GM12878 (cell line): Measurements from ENCODE around the gene GCDH.
A peak's percentile ranks its signal among the peaks of the same experiment; 100 is the strongest.

Source experiments
- ASH2L ChIP-seq: fragments of 300-600, 200-600 bp; sonication (generic); IDR thresholded peaks from 2 replicates; pipeline ENCODE4 v1.6.1; 2017; ENCODE audit warnings: low read depth, mild to moderate bottlenecking, borderline replicate concordance
- POLR2AphosphoS5 ChIP-seq: IDR thresholded peaks from 2 replicates; pipeline ENCODE4 v1.6.1; 2011; ENCODE audit warnings: mild to moderate bottlenecking, low read length, inconsistent platforms
- SREBF1 ChIP-seq: IDR thresholded peaks from 2 replicates; pipeline ENCODE4 v1.6.1; 2012; ENCODE audit warnings: mild to moderate bottlenecking, low read length
- TCF12 ChIP-seq: IDR thresholded peaks from 2 replicates; pipeline ENCODE4 v1.6.1; 2011; ENCODE audit warnings: low read depth, mild to moderate bottlenecking, low read length
- ZNF384 ChIP-seq: IDR thresholded peaks from 2 replicates; pipeline ENCODE4 v1.6.1; 2012; ENCODE audit warnings: low read depth, mild to moderate bottlenecking, low read length, improper control_type of control experiment, borderline replicate concordance

DNA sequence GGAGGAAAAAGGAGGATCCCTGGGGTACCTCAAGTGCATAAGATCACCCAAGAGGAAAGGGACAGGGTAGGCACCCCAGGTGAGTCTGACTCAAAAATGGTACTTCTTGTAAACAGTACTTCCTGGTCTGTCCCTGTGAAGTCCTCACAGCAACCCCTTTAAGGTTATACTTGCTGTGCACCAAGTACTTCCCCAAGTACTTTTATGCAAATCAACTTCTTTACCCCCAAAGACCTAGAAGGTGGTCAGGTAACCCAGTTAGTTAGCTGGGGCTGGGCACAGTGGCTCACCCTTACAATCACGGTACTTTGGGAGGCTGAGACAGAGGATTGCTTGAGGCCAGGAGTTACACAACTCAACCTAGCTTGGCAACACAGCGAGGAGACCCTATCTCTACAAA is 49.9 kb downstream of the GCDH start:
- TF ChIP-seq TCF12 (no peak), ASH2L (no peak), ZNF384 (no peak), SREBF1 (no peak), POLR2AphosphoS5 (peak; percentile 32; the same call in 1 of the 2 replicates)
